Neuron (in vitro differentiated cells): ENCODE results near the gene MARVELD3.

Experiments used
- H2AFZ ChIP-seq: one replicate; pipeline ENCODE4 v1.6.1; 2013; ENCODE audit warnings: low read depth, mild to moderate bottlenecking, inconsistent platforms, low read length, moderate library complexity
- H3K27me3 ChIP-seq: one replicate; pipeline ENCODE4 v1.6.1; 2013; ENCODE audit warnings: low read length; ENCODE audit not compliant: insufficient read depth
- H3K36me3 ChIP-seq: one replicate; pipeline ENCODE4 v1.6.1; 2013; ENCODE audit warnings: low read length; ENCODE audit not compliant: insufficient read depth
- H3K4me1 ChIP-seq: one replicate; pipeline ENCODE4 v1.6.1; 2013; ENCODE audit warnings: low read length; ENCODE audit not compliant: insufficient read depth
- H3K4me3 ChIP-seq: 2 replicates; pipeline ENCODE4 v1.5.1; 2013; ENCODE audit warnings: mild to moderate bottlenecking, low read length, moderate library complexity
- H3K9me3 ChIP-seq: one replicate; pipeline ENCODE4 v1.6.1; 2013; ENCODE audit warnings: low read length

MARVELD3 gene

GRCh38 chr16:71629278-71630016 lies 3.5 kb downstream of the MARVELD3 start:
- H3K4me3 ChIP-seq = no peak overlapping the region

GRCh38 chr16:71630808-71631207 lies 4.8 kb downstream of the MARVELD3 start:
- Histone ChIP-seq H3K4me3 (no peak overlapping the region), H3K4me1 (peaks cover 17% of the 10 kb centered on the region), H2AFZ (no peak overlapping the region), H3K9me3 (no peaks in the 10 kb centered on the region), H3K27me3 (peaks cover 16% of the 10 kb centered on the region), H3K36me3 (no peaks in the 10 kb centered on the region)

More at GRCh38 chr16:71629278-71630016, 3.5 kb downstream of the MARVELD3 start:
- Histone ChIP-seq H3K36me3 (no peaks in the 10 kb centered on the region), H3K4me1 (peaks cover 17% of the 10 kb centered on the region), H2AFZ (no peak overlapping the region), H3K9me3 (no peaks in the 10 kb centered on the region), H3K27me3 (peaks cover 26% of the 10 kb centered on the region)

- no peaks in the 10 kb centered on the region for H3K9me3 ChIP-seq
- H3K4me3 ChIP-seq = no peak overlapping the region
- peaks cover 7% of the 10 kb centered on the region for H3K27me3 ChIP-seq
- no peak overlapping the region for H2AFZ ChIP-seq
- H3K36me3 ChIP-seq = no peaks in the 10 kb centered on the region
- peaks cover 8% of the 10 kb centered on the region for H3K4me1 ChIP-seq
These were observed 5.8 kb downstream of the MARVELD3 start for GRCh38 chr16:71631776-71632175.

GRCh38 chr16:71635632-71636031 lies 9.6 kb downstream of the MARVELD3 start:
- H2AFZ ChIP-seq = no peak overlapping the region
- H3K27me3 ChIP-seq = no peaks in the 10 kb centered on the region
- no peak overlapping the region for H3K4me3 ChIP-seq
- peaks cover 4% of the 10 kb centered on the region for H3K9me3 ChIP-seq
- H3K4me1 ChIP-seq = no peaks in the 10 kb centered on the region
- peaks cover 2% of the 10 kb centered on the region for H3K36me3 ChIP-seq

- H3K4me1 ChIP-seq = no peaks in the 10 kb centered on the region
- no peaks in the 10 kb centered on the region for H3K27me3 ChIP-seq
- no peak overlapping the region for H3K4me3 ChIP-seq
- H2AFZ ChIP-seq = no peak overlapping the region
- H3K36me3 ChIP-seq = peaks cover 2% of the 10 kb centered on the region
- H3K9me3 ChIP-seq = peaks cover 4% of the 10 kb centered on the region
These were observed 11.4 kb downstream of the MARVELD3 start for GRCh38 chr16:71637398-71637797.

GRCh38 chr16:71645450-71645849 lies 19.5 kb downstream of the MARVELD3 start:
- Histone ChIP-seq H3K4me1 (no peaks in the 10 kb centered on the region), H3K36me3 (peaks cover 37% of the 10 kb centered on the region)

GRCh38 chr16:71647391-71647790 lies 21.4 kb downstream of the MARVELD3 start:
- H3K4me1 ChIP-seq = no peaks in the 10 kb centered on the region
- H3K9me3 ChIP-seq = no peaks in the 10 kb centered on the region
- H3K36me3 ChIP-seq = peaks cover 46% of the 10 kb centered on the region
- no peak overlapping the region for H2AFZ ChIP-seq
- no peaks in the 10 kb centered on the region for H3K27me3 ChIP-seq
- no peak overlapping the region for H3K4me3 ChIP-seq

More at GRCh38 chr16:71645450-71645849, 19.5 kb downstream of the MARVELD3 start:
- Histone ChIP-seq H2AFZ (no peak overlapping the region), H3K4me3 (no peak overlapping the region), H3K9me3 (peaks cover under 1% of the 10 kb centered on the region), H3K27me3 (no peaks in the 10 kb centered on the region)

GRCh38 chr16:71648162-71648561 lies 22.2 kb downstream of the MARVELD3 start:
- Histone ChIP-seq H3K4me3 (no peak overlapping the region), H3K36me3 (peaks cover 54% of the 10 kb centered on the region), H3K9me3 (no peaks in the 10 kb centered on the region), H3K27me3 (no peaks in the 10 kb centered on the region), H3K4me1 (no peaks in the 10 kb centered on the region), H2AFZ (no peak overlapping the region)

- H3K9me3 ChIP-seq = no peaks in the 10 kb centered on the region
- no peak overlapping the region for H3K4me3 ChIP-seq
- peaks cover 57% of the 10 kb centered on the region for H3K36me3 ChIP-seq
- H2AFZ ChIP-seq = no peak overlapping the region
- H3K4me1 ChIP-seq = no peaks in the 10 kb centered on the region
- H3K27me3 ChIP-seq = no peaks in the 10 kb centered on the region
These were observed 22.9 kb downstream of the MARVELD3 start for GRCh38 chr16:71648921-71649320.

GRCh38 chr16:71649704-71650103 lies 23.7 kb downstream of the MARVELD3 start:
- no peak overlapping the region for H3K4me3 ChIP-seq
- H3K9me3 ChIP-seq = no peaks in the 10 kb centered on the region
- no peak overlapping the region for H2AFZ ChIP-seq
- no peaks in the 10 kb centered on the region for H3K4me1 ChIP-seq
- no peaks in the 10 kb centered on the region for H3K27me3 ChIP-seq
- H3K36me3 ChIP-seq = peaks cover 61% of the 10 kb centered on the region

GRCh38 chr16:71658771-71659170 lies 32.8 kb downstream of the MARVELD3 start:
- Histone ChIP-seq H3K27me3 (no peaks in the 10 kb centered on the region), H3K9me3 (no peaks in the 10 kb centered on the region), H3K4me3 (no peak overlapping the region), H3K4me1 (no peaks in the 10 kb centered on the region), H2AFZ (no peak overlapping the region), H3K36me3 (peaks cover 51% of the 10 kb centered on the region)

GRCh38 chr16:71659471-71659870 lies 33.5 kb downstream of the MARVELD3 start:
- H3K9me3 ChIP-seq = no peaks in the 10 kb centered on the region
- peaks cover 51% of the 10 kb centered on the region for H3K36me3 ChIP-seq
- no peak overlapping the region for H3K4me3 ChIP-seq
- H2AFZ ChIP-seq = no peak overlapping the region
- no peaks in the 10 kb centered on the region for H3K4me1 ChIP-seq
- H3K27me3 ChIP-seq = no peaks in the 10 kb centered on the region

GRCh38 chr16:71666264-71666663 lies 40.3 kb downstream of the MARVELD3 start:
- H3K27me3 ChIP-seq = no peaks in the 10 kb centered on the region
- H3K9me3 ChIP-seq = no peaks in the 10 kb centered on the region
- peaks cover 74% of the 10 kb centered on the region for H3K36me3 ChIP-seq
- H2AFZ ChIP-seq = no peak overlapping the region
- no peak overlapping the region for H3K4me3 ChIP-seq
- no peaks in the 10 kb centered on the region for H3K4me1 ChIP-seq
